HL-60 (cell line): ENCODE results near the gene SMIM26.

Source experiments
- DNase-seq, 2 experiments: peaks; one replicate each; pipeline ENCODE4 v3.0.0-alpha.2; 2010 to 2020; ENCODE audit warnings: low read depth in 1 of 2, low spot score in 1 of 2
- H3K27ac ChIP-seq: fragments of 250-450 bp; sonication (Bioruptor Pico); replicated peaks from 2 replicates; pipeline ENCODE4 v1.5.1; 2020; ENCODE audit warnings: mild to moderate bottlenecking, moderate library complexity
- H3K27me3 ChIP-seq: fragments of 250-450 bp; sonication (Bioruptor Pico); 2 replicates; pipeline ENCODE4 v1.5.1; 2021; ENCODE audit warnings: mild to moderate bottlenecking, moderate library complexity; ENCODE audit not compliant: insufficient read depth, poor library complexity, severe bottlenecking
- H3K4me3 ChIP-seq: replicated peaks from 2 replicates; pipeline ENCODE4 v1.5.1; 2011; ENCODE audit warnings: mild to moderate bottlenecking, control low read depth, low read length; ENCODE audit not compliant: insufficient read depth
- GABPA ChIP-seq: IDR thresholded peaks from 2 replicates; pipeline ENCODE4 v1.6.1; 2012; ENCODE audit warnings: low read depth
- POLR2AphosphoS5 ChIP-seq: IDR thresholded peaks from 2 replicates; pipeline ENCODE4 v1.6.1; 2012; ENCODE audit warnings: low read depth
- SPI1 ChIP-seq: IDR thresholded peaks from 2 replicates; pipeline ENCODE4 v1.6.1; 2012; ENCODE audit warnings: low read depth, mild to moderate bottlenecking, borderline replicate concordance
- TF ChIP-seq, protein P1 (sequence below): IDR thresholded peaks from one replicate; pipeline ENCODE4 v1.5.1; 2011; ENCODE audit warnings: low read length, control low read depth, inconsistent platforms; ENCODE audit not compliant: insufficient read depth
- TF ChIP-seq, protein P2 (sequence below): IDR thresholded peaks from 2 replicates; pipeline ENCODE4 v1.6.1; 2012; ENCODE audit warnings: low read depth; ENCODE audit not compliant: insufficient replicate concordance

SMIM26 gene

GRCh38 chr20:18567739-18568091 is 483 bp downstream of the SMIM26 start:
- Histone ChIP-seq H3K4me3 (peak overlapping the region; percentile 55), H3K27me3 (no peaks in the 10 kb centered on the region), H3K27ac (peak overlapping the region; percentile 88)
- TF ChIP-seq POLR2AphosphoS5, result no peak
- no peak for TF ChIP-seq SPI1
- DNase-seq, result no peak

GRCh38 chr20:18571009-18571408 is 3.8 kb downstream of the SMIM26 start:
- TF ChIP-seq, protein P1, sequence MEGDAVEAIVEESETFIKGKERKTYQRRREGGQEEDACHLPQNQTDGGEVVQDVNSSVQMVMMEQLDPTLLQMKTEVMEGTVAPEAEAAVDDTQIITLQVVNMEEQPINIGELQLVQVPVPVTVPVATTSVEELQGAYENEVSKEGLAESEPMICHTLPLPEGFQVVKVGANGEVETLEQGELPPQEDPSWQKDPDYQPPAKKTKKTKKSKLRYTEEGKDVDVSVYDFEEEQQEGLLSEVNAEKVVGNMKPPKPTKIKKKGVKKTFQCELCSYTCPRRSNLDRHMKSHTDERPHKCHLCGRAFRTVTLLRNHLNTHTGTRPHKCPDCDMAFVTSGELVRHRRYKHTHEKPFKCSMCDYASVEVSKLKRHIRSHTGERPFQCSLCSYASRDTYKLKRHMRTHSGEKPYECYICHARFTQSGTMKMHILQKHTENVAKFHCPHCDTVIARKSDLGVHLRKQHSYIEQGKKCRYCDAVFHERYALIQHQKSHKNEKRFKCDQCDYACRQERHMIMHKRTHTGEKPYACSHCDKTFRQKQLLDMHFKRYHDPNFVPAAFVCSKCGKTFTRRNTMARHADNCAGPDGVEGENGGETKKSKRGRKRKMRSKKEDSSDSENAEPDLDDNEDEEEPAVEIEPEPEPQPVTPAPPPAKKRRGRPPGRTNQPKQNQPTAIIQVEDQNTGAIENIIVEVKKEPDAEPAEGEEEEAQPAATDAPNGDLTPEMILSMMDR, result no peak
- TF ChIP-seq POLR2AphosphoS5 (no peak), GABPA (no peak), SPI1 (no peak)
- TF ChIP-seq, protein P2, sequence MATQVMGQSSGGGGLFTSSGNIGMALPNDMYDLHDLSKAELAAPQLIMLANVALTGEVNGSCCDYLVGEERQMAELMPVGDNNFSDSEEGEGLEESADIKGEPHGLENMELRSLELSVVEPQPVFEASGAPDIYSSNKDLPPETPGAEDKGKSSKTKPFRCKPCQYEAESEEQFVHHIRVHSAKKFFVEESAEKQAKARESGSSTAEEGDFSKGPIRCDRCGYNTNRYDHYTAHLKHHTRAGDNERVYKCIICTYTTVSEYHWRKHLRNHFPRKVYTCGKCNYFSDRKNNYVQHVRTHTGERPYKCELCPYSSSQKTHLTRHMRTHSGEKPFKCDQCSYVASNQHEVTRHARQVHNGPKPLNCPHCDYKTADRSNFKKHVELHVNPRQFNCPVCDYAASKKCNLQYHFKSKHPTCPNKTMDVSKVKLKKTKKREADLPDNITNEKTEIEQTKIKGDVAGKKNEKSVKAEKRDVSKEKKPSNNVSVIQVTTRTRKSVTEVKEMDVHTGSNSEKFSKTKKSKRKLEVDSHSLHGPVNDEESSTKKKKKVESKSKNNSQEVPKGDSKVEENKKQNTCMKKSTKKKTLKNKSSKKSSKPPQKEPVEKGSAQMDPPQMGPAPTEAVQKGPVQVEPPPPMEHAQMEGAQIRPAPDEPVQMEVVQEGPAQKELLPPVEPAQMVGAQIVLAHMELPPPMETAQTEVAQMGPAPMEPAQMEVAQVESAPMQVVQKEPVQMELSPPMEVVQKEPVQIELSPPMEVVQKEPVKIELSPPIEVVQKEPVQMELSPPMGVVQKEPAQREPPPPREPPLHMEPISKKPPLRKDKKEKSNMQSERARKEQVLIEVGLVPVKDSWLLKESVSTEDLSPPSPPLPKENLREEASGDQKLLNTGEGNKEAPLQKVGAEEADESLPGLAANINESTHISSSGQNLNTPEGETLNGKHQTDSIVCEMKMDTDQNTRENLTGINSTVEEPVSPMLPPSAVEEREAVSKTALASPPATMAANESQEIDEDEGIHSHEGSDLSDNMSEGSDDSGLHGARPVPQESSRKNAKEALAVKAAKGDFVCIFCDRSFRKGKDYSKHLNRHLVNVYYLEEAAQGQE, result no peak

GRCh38 chr20:18571578-18571977 is 4.3 kb downstream of the SMIM26 start:
- Histone ChIP-seq H3K4me3 (no peak overlapping the region), H3K27ac (no peak overlapping the region), H3K27me3 (no peaks in the 10 kb centered on the region)
- TF ChIP-seq, protein P2, result no peak
- TF ChIP-seq SPI1, result peak; percentile 84
- TF ChIP-seq, protein P1, result no peak
- TF ChIP-seq POLR2AphosphoS5, result no peak
- TF ChIP-seq GABPA, result no peak
- DNase-seq, result peak in 1 of 2 experiments; percentile 35

More at GRCh38 chr20:18571009-18571408, 3.8 kb downstream of the SMIM26 start:
- H3K4me3 ChIP-seq, result no peak overlapping the region
- no peaks in the 10 kb centered on the region for H3K27me3 ChIP-seq
- no peak overlapping the region for H3K27ac ChIP-seq
- DNase-seq, result no peak

DNA sequence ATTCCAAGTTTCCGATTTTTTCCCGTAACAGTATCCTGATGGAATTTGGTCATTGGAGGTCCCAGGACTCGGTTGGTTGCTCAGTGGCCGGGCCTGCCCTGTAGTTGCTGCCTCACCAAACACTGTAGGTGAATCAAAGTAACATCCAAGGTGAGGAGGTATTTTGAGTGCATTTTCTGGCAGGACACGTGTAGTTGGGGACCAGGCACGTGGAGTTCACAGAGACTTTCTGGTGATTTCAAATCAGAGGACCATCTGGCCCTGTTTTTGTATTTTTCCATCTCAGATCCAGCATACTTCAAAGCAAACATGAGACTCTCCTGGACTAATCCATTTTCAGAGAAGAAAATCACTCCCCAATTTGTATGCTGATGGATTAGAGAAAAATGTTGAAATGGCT is 10.7 kb downstream of the SMIM26 start:
- TF ChIP-seq GABPA (no peak), POLR2AphosphoS5 (no peak)
- H3K4me3 ChIP-seq, result no peak overlapping the region
- no peak for DNase-seq
- H3K27me3 ChIP-seq, result no peaks in the 10 kb centered on the region
- no peak overlapping the region for H3K27ac ChIP-seq

DNA sequence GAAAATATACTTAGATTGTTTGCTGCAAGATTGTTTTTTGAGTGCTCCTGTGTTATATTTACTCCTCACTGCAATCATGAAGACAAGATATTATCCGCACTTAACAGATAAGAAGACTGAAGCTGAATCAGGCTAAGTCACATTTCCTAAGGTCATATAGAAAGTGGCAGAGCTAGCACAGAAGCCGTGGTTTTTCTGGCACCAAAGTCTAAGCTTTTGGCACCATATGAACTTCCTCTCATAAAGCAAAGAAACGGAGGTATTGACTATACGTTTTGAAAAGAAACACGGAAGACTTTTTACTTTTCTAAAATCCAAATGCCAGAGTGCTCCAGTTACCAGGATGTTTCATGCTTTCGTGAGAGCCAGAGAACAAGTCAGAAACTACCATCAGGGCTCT is 11.3 kb downstream of the SMIM26 start:
- Histone ChIP-seq H3K4me3 (no peak overlapping the region), H3K27me3 (no peaks in the 10 kb centered on the region), H3K27ac (peak overlapping the region; percentile 30; the same call in 1 of the 2 replicates)
- no peak for DNase-seq
- TF ChIP-seq, protein P2, result no peak
- TF ChIP-seq POLR2AphosphoS5 (no peak), GABPA (no peak), SPI1 (no peak)
- TF ChIP-seq, protein P1, result no peak
